K562 (cell line): ENCODE measurements around the gene SGPP2. TPM values are rescaled to one million over a fixed set of nuclear protein-coding genes. Genes with fewer than 3 reads are reported as not detected.

Experiments used
- ATAC-seq: fragments of 200-7000 bp; cut with Tn5 transposase; 3 replicates; pipeline ENCODE4 v1.9.1; 2020; ENCODE audit warnings: moderate library complexity
- BruUV-seq: library from RNA; stranded (reverse); fragments of 400-500 nt; replicated peaks from 2 replicates; lab custom pipeline; 2021; lab: Mats Ljungman, UMichigan
- CTCF ChIA-PET: fragments of 300-600 bp; formaldehyde crosslinking; extraction: SDS; loops from one replicate; lab custom pipeline; 2021; ENCODE audit warnings: low intra/inter-chr PET ratio; lab: Yijun Ruan, JAX
- POLR2A ChIA-PET: fragments of 300-600, 350-650 bp; sonication (Branson Sonifier 250); formaldehyde crosslinking; extraction: SDS; loops from one replicate; lab custom pipeline; 2021; ENCODE audit warnings: antibody characterized with exemption, inconsistent platforms; lab: Yijun Ruan, JAX
- DNase-seq, 4 experiments: peaks; one replicate each; pipeline versions ENCODE4 v3.0.0 to v3.0.0-alpha.2; 2011 to 2018; ENCODE audit warnings: low spot score in 3 of 4, mixed read lengths in 3 of 4; ENCODE audit errors: extremely low read depth in 1 of 4
- FAIRE-seq: peaks from 2 replicates; lab custom pipeline; 2011; peaks lifted over from hg19 to GRCh38; lab: Jason Lieb, UNC
- H2AFZ ChIP-seq: 2 replicates; pipeline ENCODE4 v1.6.0; 2011; ENCODE audit warnings: low read depth, low read length, control low read depth, inconsistent platforms
- H3K27ac ChIP-seq: fragments of 200-600 bp; 3 replicates; pipeline ENCODE4 v1.8.0; 2011; ENCODE audit warnings: low read depth, mild to moderate bottlenecking, control low read depth, inconsistent platforms, low read length, moderate library complexity, mixed read lengths; ENCODE audit errors: extremely low read depth
- H3K27me3 ChIP-seq, 2 experiments: fragments of 300-600 bp in 1 of 2; 2 replicates in 1 of 2; 3 replicates in 1 of 2; pipeline versions ENCODE4 v1.6.0 to v1.8.0; 2011; ENCODE audit warnings: inconsistent platforms in 2 of 2, low read length in 2 of 2, mild to moderate bottlenecking in 1 of 2, mixed read lengths in 1 of 2, moderate library complexity in 1 of 2; ENCODE audit not compliant: control insufficient read depth in 2 of 2, insufficient read depth in 2 of 2
- H3K36me3 ChIP-seq: fragments of 300-600 bp; 3 replicates; pipeline ENCODE4 v1.8.0; 2011; ENCODE audit warnings: mild to moderate bottlenecking, low read length, inconsistent platforms; ENCODE audit not compliant: control insufficient read depth, insufficient read depth
- H3K4me1 ChIP-seq, 2 experiments: fragments of 200-600 bp in 1 of 2; replicated peaks in 1 of 2; 2 replicates in 1 of 2; 3 replicates in 1 of 2; pipeline versions ENCODE4 v1.5.1 to v1.8.0; 2011; ENCODE audit warnings: inconsistent platforms in 2 of 2, low read length in 2 of 2, mild to moderate bottlenecking in 1 of 2, mixed read lengths in 1 of 2, moderate library complexity in 1 of 2; ENCODE audit not compliant: control insufficient read depth in 2 of 2, insufficient read depth in 2 of 2
- H3K4me2 ChIP-seq: 2 replicates; pipeline ENCODE4 v1.6.1; 2011; ENCODE audit warnings: low read length, control low read depth, inconsistent platforms, mixed read lengths; ENCODE audit not compliant: insufficient read depth
- H3K4me3 ChIP-seq: fragments of 200-600 bp; sonication (generic), shearing (Covaris generic); 2 replicates; pipeline ENCODE4 v1.5.1; 2016; ENCODE audit warnings: control low read depth, inconsistent platforms
- H3K79me2 ChIP-seq: fragments of 200-600 bp; 3 replicates; pipeline ENCODE4 v1.8.0; 2011; ENCODE audit warnings: low read length, inconsistent platforms; ENCODE audit not compliant: control insufficient read depth, insufficient read depth
- H3K9ac ChIP-seq, 2 experiments: 2 replicates each; pipeline versions ENCODE4 v1.6.0 to v1.6.1; 2011; ENCODE audit warnings: low read depth in 2 of 2, low read length in 2 of 2, control low read depth in 1 of 2, inconsistent platforms in 1 of 2, mild to moderate bottlenecking in 1 of 2, mixed read lengths in 1 of 2; ENCODE audit not compliant: insufficient read depth in 1 of 2
- H3K9me1 ChIP-seq: one replicate; pipeline ENCODE4 v1.6.0; 2011; ENCODE audit warnings: inconsistent platforms, mild to moderate bottlenecking, low read length, moderate library complexity; ENCODE audit not compliant: control insufficient read depth, insufficient read depth
- H3K9me3 ChIP-seq: replicated peaks from 2 replicates; pipeline ENCODE4 v1.5.1; 2011; ENCODE audit warnings: low read depth, low read length, inconsistent platforms; ENCODE audit not compliant: control insufficient read depth, insufficient read depth
- H4K20me1 ChIP-seq: replicated peaks from 2 replicates; pipeline ENCODE4 v1.6.1; 2011; ENCODE audit warnings: low read length, inconsistent platforms, mixed read lengths; ENCODE audit not compliant: control insufficient read depth, insufficient read depth
- KAT7 ChIP-seq: sonication (generic); formaldehyde crosslinking; IDR thresholded peaks from 2 replicates; pipeline ENCODE4 v1.8.0; 2022; ENCODE audit warnings: missing genetic modification reagents, mild to moderate bottlenecking, borderline replicate concordance
- NCOR1 ChIP-seq: fragments of 450-650 bp; IDR thresholded peaks from 2 replicates; pipeline ENCODE4 v1.6.1; 2016; ENCODE audit warnings: mild to moderate bottlenecking, moderate library complexity
- NFATC3 ChIP-seq: fragments of 450-650 bp; IDR thresholded peaks from 2 replicates; pipeline ENCODE4 v1.6.1; 2017; ENCODE audit warnings: mild to moderate bottlenecking
- NFXL1 ChIP-seq: fragments of 450-650 bp; formaldehyde crosslinking; IDR thresholded peaks from 2 replicates; pipeline ENCODE4 v1.4.0; 2021; ENCODE audit warnings: mild to moderate bottlenecking
- PHB ChIP-seq: fragments of 250-450 bp; sonication (Bioruptor Pico); IDR thresholded peaks from 2 replicates; pipeline ENCODE4 v1.5.0; 2021
- PHF21A ChIP-seq: fragments of 450-650 bp; IDR thresholded peaks from 2 replicates; pipeline ENCODE4 v1.6.1; 2017; ENCODE audit warnings: low read depth, borderline replicate concordance
- POLR2AphosphoS2 ChIP-seq: IDR thresholded peaks from 2 replicates; pipeline ENCODE4 v1.6.1; 2012; ENCODE audit warnings: low read length, improper control_type of control experiment
- SMARCC2 ChIP-seq: fragments of 450-650 bp; IDR thresholded peaks from 2 replicates; pipeline ENCODE4 v1.6.1; 2017; ENCODE audit warnings: antibody characterized with exemption, moderate library complexity, mild to moderate bottlenecking, low read depth
- STAG1 ChIP-seq: sonication (generic); formaldehyde crosslinking; IDR thresholded peaks from 2 replicates; pipeline ENCODE4 v1.5.0; 2020; ENCODE audit warnings: missing genetic modification reagents, borderline replicate concordance
- TRIM24 ChIP-seq, 2 experiments: fragments of 450-650 bp; IDR thresholded peaks; 2 replicates each; pipeline ENCODE4 v1.6.1; 2016
- ZKSCAN3 ChIP-seq: fragments of 250-450 bp; sonication (Bioruptor Pico); IDR thresholded peaks from 2 replicates; pipeline ENCODE4 v1.4.0; 2020
- ZNF445 ChIP-seq: fragments of 250-450 bp; sonication (Bioruptor Pico); IDR thresholded peaks from 2 replicates; pipeline ENCODE4 v1.4.0; 2020; ENCODE audit warnings: low read depth, mild to moderate bottlenecking, moderate library complexity
- ZNF583 ChIP-seq: fragments of 250-450 bp; sonication (Bioruptor Pico); IDR thresholded peaks from 2 replicates; pipeline ENCODE4 v1.4.0; 2020
- ZNF717 ChIP-seq: fragments of 250-450 bp; sonication (Bioruptor Pico); IDR thresholded peaks from 2 replicates; pipeline ENCODE4 v1.5.0; 2021
- whole genome bisulfite sequencing: fragments of 100-300 bp; shearing (Covaris generic); methylation state at CpG from one replicate; pipeline ENCODE4 v1.1.6; 2016; ENCODE audit warnings: low coverage, mixed read lengths; ENCODE audit not compliant: insufficient coverage; ENCODE audit errors: missing lambda C conversion rate; 5-methylcytosine and 5-hydroxymethylcytosine counted together
- in situ Hi-C: fragments of 300-500 bp; cut with MboI; formaldehyde crosslinking; loops from 4 replicates; pipeline ENCODE4 v1.15.0; 2018; ENCODE audit warnings: inconsistent platforms, mixed read lengths
- intact Hi-C: fragments of 100-400 bp; cut with micrococcal nuclease; formaldehyde crosslinking; loops from 2 replicates; pipeline ENCODE4 v1.14.2; 2022
- polyA plus RNA-seq, 8 experiments: library from polyadenylated mRNA; depleted of rRNA in 4 of 8; stranded (reverse) in 5 of 8; unstranded in 3 of 8; fragments of >200 nt; fragmentation: Nextera tagmentation in 2 of 8; fragmentation: Illumina TruSeq in 1 of 8; extraction: Ambion mirVana in 2 of 8; extraction: Trizol in 1 of 8; gene quantifications; 2 replicates each; pipeline versions ENCODE4 v1.2.1 to v1.2.3, GENCODE V29; 2011 to 2014; ENCODE audit warnings: inconsistent platforms in 1 of 8, missing spikeins in 1 of 8
- total RNA-seq, 7 experiments: library from RNA; depleted of rRNA in 6 of 7; stranded (reverse); fragments of >200 nt in 6 of 7; fragmentation: Illumina TruSeq in 2 of 7; extraction: Trizol in 2 of 7; gene quantifications; 2 replicates each; pipeline versions ENCODE4 v1.2.1 to v1.2.3, GENCODE V29; 2011 to 2021; ENCODE audit warnings: low replicate concordance in 1 of 7
- TF ChIP-seq, protein P1 (sequence below): IDR thresholded peaks from 2 replicates; pipeline ENCODE4 v1.6.1; 2016; ENCODE audit warnings: missing genetic modification characterization, missing compliant biosample characterization
- TF ChIP-seq, protein P2 (sequence below): fragments of 450-650 bp; IDR thresholded peaks from 2 replicates; pipeline ENCODE4 v1.7.0; 2016; ENCODE audit warnings: borderline replicate concordance

SGPP2 gene
- total and polyA plus RNA-seq, 9 of the 15 experiments (the other 6 are each of a cell fraction or from before 2014, with no cell fraction given), result 0.01 to 0.04 TPM; not detected in 7

DNA sequence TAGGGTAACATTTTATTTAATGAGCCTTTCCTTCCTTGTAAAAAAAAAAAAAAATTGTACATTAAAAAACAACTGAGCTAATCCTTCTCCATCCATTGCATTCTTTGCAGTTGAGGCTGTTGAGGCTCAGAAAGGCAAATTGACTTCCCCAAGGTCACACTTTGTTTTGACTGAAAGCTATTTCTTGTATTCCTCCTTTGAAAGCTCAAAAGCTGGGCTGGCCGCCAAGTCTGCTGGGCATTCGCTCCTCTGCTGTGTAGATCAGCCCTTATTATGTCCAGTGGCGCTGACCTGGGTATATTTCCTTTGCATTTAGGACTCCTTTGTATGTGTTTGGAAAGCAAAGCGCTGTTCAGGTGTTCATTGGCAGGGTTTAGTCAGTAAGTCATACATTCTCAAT, 44.0 kb downstream of the SGPP2 start:
- H3K4me1 ChIP-seq, result no peaks in the 10 kb centered on the region
- BruUV-seq, result no TSS peak
- 0% methylated on average over 4 of the region's 4 CpGs for WGBS
- H4K20me1 ChIP-seq, result no peaks in the 10 kb centered on the region
- DNase-seq (no peak), ATAC-seq (no peak), FAIRE-seq (no peak)
- H3K4me2 ChIP-seq, result no peak overlapping the region
- H3K9me1 ChIP-seq, result no peaks in the 10 kb centered on the region
- TF ChIP-seq TRIM24 (IDR thresholded peaks at IDR 0.05) (no peak), ZKSCAN3 (CRISPR knock-in tag) (no peak)
- ChIA-PET CTCF (no interaction called here), POLR2A (no interaction called here)
- no peaks in the 10 kb centered on the region for H3K27me3 ChIP-seq
- H3K79me2 ChIP-seq, result no peaks in the 10 kb centered on the region
- H3K9ac ChIP-seq, result no peak overlapping the region
- no peak overlapping the region for H3K4me3 ChIP-seq
- no peak overlapping the region for H2AFZ ChIP-seq
- H3K27ac ChIP-seq, result no peak overlapping the region
- intact Hi-C loops, result no loop called here
- H3K9me3 ChIP-seq, result no peaks in the 10 kb centered on the region
- in situ Hi-C loops, result no loop called here
- no peaks in the 10 kb centered on the region for H3K36me3 ChIP-seq

DNA sequence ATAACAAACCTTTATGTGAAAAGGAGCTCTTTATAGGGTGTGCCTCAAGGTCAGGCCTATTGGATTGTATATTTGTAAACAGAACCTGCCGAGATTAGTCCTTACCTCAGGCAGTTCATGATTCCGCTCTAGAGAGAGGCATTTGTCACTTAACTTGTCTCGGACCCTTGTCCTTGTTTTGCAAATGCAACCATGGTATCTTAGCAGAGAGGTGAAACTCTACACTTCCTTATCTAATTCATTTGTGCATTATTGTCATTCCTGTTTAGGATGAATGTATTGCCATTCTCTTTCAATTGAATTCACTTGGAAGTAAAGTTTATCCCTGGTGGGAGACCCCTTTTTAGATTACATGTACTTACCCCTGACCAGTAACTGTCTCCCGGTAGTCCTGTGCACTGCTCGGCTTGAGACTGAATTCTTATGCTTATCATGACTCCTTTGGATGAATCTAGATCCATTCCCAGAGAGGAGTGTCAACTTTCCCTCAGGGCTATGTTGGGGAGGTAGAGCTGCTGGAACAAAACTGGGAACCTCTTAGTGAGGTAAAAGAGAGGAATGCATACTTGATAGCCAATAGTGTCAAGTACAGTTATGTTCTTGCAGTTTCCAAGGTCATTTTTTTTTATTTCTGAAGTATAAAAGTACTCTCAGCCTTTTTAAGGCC, 46.6 kb downstream of the SGPP2 start:
- H2AFZ ChIP-seq, result no peak overlapping the region
- intact Hi-C loops (no loop called here), in situ Hi-C loops (no loop called here)
- no peaks in the 10 kb centered on the region for H3K36me3 ChIP-seq
- ATAC-seq, result no peak
- WGBS, result 4% methylated on average over 5 of the region's 5 CpGs
- no peak overlapping the region for H3K27ac ChIP-seq
- no peaks in the 10 kb centered on the region for H4K20me1 ChIP-seq
- H3K79me2 ChIP-seq, result no peaks in the 10 kb centered on the region
- no peak for DNase-seq
- no peaks in the 10 kb centered on the region for H3K27me3 ChIP-seq
- no peak overlapping the region for H3K4me3 ChIP-seq
- POLR2A ChIA-PET, result no interaction called here
- no peaks in the 10 kb centered on the region for H3K4me1 ChIP-seq
- H3K4me2 ChIP-seq, result no peak overlapping the region
- H3K9ac ChIP-seq, result no peak overlapping the region
- no peaks in the 10 kb centered on the region for H3K9me1 ChIP-seq
- FAIRE-seq, result no peak
- no TSS peak for BruUV-seq
- CTCF ChIA-PET, result no interaction called here
- no peaks in the 10 kb centered on the region for H3K9me3 ChIP-seq
- no peak for TF ChIP-seq STAG1 (CRISPR knock-in tag)
- no peak for TF ChIP-seq NFXL1 (CRISPR knock-in tag)
- TF ChIP-seq ZNF583, result no peak
- no peak for TF ChIP-seq SMARCC2
- TF ChIP-seq POLR2AphosphoS2, result no peak
- TF ChIP-seq, protein P1, sequence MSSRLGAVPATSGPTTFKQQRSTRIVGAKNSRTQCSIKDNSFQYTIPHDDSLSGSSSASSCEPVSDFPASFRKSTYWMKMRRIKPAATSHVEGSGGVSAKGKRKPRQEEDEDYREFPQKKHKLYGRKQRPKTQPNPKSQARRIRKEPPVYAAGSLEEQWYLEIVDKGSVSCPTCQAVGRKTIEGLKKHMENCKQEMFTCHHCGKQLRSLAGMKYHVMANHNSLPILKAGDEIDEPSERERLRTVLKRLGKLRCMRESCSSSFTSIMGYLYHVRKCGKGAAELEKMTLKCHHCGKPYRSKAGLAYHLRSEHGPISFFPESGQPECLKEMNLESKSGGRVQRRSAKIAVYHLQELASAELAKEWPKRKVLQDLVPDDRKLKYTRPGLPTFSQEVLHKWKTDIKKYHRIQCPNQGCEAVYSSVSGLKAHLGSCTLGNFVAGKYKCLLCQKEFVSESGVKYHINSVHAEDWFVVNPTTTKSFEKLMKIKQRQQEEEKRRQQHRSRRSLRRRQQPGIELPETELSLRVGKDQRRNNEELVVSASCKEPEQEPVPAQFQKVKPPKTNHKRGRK (tag), result no peak
- no peak for TF ChIP-seq PHB (CRISPR knock-in tag)
- TF ChIP-seq ZNF717, result no peak
- TF ChIP-seq ZNF445, result no peak
- TF ChIP-seq NFATC3, result no peak
- TF ChIP-seq KAT7 (CRISPR knock-in tag), result no peak
- TF ChIP-seq NCOR1, result no peak
- TF ChIP-seq, protein P2, sequence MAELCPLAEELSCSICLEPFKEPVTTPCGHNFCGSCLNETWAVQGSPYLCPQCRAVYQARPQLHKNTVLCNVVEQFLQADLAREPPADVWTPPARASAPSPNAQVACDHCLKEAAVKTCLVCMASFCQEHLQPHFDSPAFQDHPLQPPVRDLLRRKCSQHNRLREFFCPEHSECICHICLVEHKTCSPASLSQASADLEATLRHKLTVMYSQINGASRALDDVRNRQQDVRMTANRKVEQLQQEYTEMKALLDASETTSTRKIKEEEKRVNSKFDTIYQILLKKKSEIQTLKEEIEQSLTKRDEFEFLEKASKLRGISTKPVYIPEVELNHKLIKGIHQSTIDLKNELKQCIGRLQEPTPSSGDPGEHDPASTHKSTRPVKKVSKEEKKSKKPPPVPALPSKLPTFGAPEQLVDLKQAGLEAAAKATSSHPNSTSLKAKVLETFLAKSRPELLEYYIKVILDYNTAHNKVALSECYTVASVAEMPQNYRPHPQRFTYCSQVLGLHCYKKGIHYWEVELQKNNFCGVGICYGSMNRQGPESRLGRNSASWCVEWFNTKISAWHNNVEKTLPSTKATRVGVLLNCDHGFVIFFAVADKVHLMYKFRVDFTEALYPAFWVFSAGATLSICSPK, result no peak
- TF ChIP-seq PHF21A, result no peak
